Left kidney (tissue), 8 donors: ENCODE results near the gene PSMD2. TPM values are rescaled to one million over a fixed set of nuclear protein-coding genes. Genes with fewer than 3 reads are reported as not detected.
"Not testable (repeated sequence)": the region's sequence is repeated elsewhere in the genome, so short reads cannot be mapped to it uniquely, and the experiment has no call there.

ENCODE experiments used
- DNase-seq: peaks from one replicate; pipeline ENCODE4 v3.0.0-alpha.2; 2013
- long read RNA-seq, 8 donors: transcript quantifications; one replicate each; lab custom pipeline, GENCODE V29; 2026
- polyA plus RNA-seq: library from polyadenylated mRNA; unstranded; fragments of 120-200 nt; gene quantifications from one replicate; pipeline ENCODE4 v1.2.1, GENCODE V29; 2013; ENCODE audit not compliant: insufficient read length

PSMD2 gene
- polyA plus RNA-seq: 252 TPM
- long read RNA-seq, donor 1, transcript PSMD2-201 (21 exons, 3,449 nt): major isoform, 36 of 55 reads
- long read RNA-seq, donor 1, partial matches to known transcripts: 17 of 55 reads
- long read RNA-seq, donor 1, other reads (novel, unspliced or antisense): 0 of 55 reads
- long read RNA-seq, donor 2, transcript PSMD2-201 (21 exons, 3,449 nt): major isoform, 21 of 33 reads
- long read RNA-seq, donor 2, partial matches to known transcripts: 11 of 33 reads
- long read RNA-seq, donor 2, other reads (novel, unspliced or antisense): 0 of 33 reads
- long read RNA-seq, donor 3, transcript PSMD2-201 (21 exons, 3,449 nt): major isoform, 21 of 31 reads
- long read RNA-seq, donor 3, partial matches to known transcripts: 8 of 31 reads
- long read RNA-seq, donor 3, other reads (novel, unspliced or antisense): 0 of 31 reads
- long read RNA-seq, donor 4, partial matches to known transcripts: 0 of 1 reads
- long read RNA-seq, donor 4, other reads (novel, unspliced or antisense): 0 of 1 reads
- long read RNA-seq, donor 5, transcript PSMD2-201 (21 exons, 3,449 nt): major isoform, 44 of 50 reads
- long read RNA-seq, donor 5, partial matches to known transcripts: 5 of 50 reads
- long read RNA-seq, donor 5, other reads (novel, unspliced or antisense): 0 of 50 reads
- long read RNA-seq, donor 6, transcript PSMD2-201 (21 exons, 3,449 nt): major isoform, 29 of 53 reads
- long read RNA-seq, donor 6, partial matches to known transcripts: 19 of 53 reads
- long read RNA-seq, donor 6, other reads (novel, unspliced or antisense): 0 of 53 reads
- long read RNA-seq, donor 7, transcript PSMD2-201 (21 exons, 3,449 nt): major isoform, 37 of 52 reads
- long read RNA-seq, donor 7, partial matches to known transcripts: 12 of 52 reads
- long read RNA-seq, donor 7, other reads (novel, unspliced or antisense): 0 of 52 reads
- long read RNA-seq, donor 8, transcript PSMD2-201 (21 exons, 3,449 nt): major isoform, 15 of 17 reads
- long read RNA-seq, donor 8, partial matches to known transcripts: 0 of 17 reads
- long read RNA-seq, donor 8, other reads (novel, unspliced or antisense): 0 of 17 reads

DNA sequence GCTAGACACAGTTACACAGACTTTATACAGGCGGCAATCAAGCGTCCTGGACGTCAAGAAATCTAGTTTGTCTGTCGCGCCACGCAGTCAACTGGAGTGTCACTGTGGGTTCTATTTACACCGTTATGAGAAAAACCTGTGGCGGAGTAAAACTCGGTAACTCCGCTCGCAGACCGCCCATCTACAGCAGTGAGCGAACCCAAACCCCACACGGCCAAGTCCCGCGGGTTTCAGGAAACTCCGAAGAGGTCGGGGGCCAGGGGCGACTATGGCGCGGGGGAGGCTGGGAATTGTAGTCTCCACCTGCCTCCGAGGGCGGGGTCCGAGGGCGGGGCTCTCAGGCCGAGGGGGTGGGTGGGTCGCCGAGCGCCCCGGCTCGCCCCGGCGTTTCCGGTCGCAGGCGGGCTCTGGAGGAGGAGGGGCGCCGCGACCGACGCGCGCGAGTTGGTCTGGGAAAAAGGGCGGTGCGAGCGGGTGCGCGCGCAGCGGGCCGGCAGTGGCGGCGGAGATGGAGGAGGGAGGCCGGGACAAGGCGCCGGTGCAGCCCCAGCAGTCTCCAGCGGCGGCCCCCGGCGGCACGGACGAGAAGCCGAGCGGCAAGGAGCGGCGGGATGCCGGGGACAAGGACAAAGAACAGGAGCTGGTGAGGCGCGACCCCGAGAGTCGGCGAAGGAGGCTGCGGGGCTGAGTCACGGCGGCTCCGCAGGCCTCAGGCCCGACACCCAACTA lies at the start of gene PSMD2:
PSMD2 (plus strand) TSS at position 483 of the 729 bp plus-strand sequence; CDS start at position 509, 26 bp downstream.
- DNase-seq: peak; percentile 97

DNA sequence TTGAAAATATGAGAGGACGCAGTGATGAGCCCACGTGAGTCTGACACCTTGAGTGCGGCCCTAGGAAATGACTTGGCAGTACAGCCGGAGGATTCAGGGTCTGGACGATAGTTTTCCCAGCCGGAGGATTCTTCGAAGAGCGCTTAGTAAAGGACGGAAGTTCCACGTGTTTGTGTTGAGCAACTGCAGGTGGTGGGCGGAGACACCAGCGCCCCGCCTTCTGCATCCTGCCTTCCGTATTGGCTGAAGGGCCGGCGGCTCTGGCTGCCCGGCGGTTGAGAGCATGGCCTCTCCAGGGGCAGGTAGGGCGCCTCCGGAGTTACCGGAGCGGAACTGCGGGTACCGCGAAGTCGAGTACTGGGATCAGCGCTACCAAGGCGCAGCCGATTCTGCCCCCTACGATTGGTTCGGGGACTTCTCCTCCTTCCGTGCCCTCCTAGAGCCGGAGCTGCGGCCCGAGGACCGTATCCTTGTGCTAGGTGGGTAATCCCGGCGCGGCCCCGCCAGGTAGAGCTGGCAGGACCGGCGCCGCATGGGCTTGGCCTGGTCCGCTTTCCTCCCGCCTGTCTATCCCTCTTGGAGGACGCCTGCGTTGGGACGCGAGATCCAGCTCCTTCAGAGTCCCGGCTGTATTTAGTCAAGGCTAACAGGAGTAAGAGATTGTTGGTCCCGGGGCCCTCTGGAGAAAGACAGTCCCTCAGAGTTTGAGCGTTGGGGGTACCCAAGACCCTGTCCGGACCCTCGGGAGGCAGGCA lies 49.5 kb upstream of the PSMD2 start, which contains the start of gene EEF1AKMT4:
EEF1AKMT4 (plus strand) TSS at position 261 of the 755 bp plus-strand sequence; CDS start at position 284, 23 bp downstream.
- peak; percentile 92 for DNase-seq

DNA sequence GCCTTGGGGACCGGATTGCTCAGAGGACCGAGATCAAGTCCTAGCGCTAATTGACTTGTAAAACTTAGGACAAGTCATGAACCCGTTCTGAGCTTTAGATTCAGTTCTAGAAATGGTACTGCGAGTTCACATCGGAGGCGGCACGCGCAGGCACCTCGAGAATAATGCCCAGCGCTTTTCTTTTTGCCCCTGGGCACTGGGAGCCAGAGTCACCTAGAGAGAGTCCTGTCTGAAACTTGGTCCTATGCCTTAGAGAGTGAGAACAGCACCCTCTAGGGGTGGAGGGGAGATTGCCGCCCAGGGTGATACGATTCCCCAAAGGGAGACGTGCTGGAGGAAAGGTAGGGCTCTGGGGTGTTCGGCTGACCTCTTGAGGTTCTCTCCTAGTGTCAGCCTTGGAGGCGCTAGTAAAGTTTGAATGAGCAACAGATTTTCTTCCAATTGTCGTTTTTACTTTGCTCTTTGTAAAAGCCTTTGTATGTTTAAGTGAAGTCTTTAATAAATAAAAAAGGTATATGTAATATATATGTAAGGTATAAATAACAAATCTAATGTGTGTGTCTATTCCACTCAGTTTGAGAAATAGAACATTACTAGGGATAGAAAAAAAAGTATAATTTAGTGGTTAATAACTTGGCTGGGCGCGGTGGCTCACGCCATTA lies 48.7 kb upstream of the PSMD2 start:
- DNase-seq: peak; percentile 83

DNA sequence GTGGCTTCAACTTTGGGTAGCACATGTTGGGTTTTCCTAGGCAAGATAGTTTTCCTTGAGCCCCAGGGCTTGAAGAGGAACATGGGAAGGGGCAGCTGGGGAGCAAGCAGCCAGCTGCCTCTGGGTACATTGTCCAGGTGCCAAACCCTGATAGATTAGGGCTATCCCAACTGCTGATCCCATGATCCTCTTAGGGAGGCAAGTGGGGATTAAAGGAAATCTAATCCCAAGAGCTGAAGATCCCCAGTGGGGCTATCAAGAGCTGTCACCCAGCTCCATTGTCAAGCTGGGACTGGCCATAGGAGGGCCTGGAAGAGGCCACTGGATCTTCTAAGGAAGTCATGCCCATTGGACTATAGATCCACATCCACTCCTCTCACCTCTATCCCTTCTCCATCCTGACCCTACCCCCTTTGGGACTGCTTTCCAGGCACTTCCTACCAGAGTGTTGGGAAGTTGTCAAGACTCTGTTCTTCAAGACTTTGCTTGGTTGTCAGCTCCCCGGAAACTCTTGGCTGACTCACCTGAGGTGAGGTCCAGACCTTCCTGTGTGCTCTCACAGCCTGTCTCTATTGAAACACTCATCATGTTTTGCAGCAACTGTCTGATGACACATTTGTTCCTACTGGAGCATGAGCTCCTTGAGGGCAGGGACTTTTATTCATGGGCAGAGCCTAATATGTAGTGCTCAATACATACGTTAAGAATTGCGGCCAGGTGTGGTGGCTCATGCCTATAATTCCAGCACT lies 43.6 kb upstream of the PSMD2 start:
- no peak for DNase-seq

DNA sequence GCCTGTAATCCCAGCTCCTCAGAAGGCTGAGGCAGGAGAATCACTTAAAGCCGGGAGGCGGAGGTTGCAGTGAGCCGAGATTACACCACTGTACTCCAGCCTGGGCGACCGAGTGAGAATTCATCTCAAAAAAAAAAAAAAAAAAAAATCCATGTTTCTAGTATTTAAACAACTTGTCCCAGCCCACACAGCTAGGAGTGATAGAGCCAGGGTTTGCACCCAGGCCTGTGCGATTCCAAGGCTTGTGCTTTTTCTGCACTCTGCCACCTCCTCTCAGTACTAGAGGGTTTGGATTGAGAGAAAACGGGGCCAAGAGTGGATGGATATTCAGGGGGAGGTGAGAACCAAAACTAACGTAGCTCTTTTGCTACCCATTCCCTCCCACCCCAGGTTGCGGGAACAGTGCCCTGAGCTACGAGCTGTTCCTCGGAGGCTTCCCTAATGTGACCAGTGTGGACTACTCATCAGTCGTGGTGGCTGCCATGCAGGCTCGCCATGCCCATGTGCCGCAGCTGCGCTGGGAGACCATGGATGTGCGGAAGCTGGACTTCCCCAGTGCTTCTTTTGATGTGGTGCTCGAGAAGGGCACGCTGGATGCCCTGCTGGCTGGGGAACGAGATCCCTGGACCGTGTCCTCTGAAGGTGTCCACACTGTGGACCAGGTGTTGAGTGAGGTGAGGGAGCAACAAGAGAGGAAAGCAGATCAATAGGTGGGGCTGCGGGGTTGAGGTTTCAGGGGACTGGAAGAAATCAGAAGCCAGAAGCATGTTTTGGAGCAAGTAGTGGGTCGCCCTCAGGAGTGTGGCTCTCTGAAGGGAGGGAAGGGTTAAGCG lies 41.7 kb upstream of the PSMD2 start:
- DNase-seq: no peak

DNA sequence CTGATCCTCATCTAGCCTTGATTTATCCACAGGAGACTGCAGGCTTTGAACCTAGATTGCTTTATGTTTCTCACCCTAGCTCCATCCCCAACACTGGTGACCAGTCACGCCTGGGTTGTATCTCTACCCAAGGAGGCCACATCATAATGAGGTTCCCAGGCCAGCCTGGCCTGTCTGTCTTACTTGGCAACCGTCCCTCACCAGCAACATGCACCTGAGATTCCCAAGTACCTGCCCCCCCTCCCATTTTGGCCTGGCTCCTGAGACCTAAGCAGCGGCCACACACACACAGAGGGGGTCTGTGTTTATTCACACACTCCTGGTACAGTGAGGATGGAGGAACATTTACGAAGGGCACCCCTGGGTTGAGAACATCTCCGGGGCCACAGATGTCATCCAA lies 40.1 kb upstream of the PSMD2 start:
- DNase-seq: no peak

DNA sequence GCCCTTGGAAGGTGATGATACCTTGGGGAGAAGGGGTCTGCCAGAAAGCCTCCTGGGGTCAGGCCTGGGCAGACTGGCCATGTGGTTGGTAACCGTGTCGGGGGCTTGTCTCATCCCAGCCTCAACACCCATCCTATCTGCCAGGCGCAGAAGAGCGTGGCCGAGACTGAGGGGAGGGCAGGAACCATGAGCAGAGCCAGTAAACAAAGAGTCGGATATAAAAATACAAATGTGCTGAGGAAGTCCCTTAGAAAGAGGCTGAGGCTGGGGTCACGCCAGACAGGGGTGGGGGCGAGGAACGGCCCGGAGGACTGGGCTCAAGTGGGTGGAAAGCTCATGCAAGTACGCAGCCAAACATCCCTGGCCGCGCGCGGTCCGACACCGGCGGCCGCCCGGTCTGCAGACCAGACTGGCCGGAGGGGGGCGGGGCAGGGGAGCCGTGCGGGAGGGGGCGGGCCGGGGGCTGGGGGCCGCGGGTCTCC lies 39.6 kb upstream of the PSMD2 start:
- no peak for DNase-seq

DNA sequence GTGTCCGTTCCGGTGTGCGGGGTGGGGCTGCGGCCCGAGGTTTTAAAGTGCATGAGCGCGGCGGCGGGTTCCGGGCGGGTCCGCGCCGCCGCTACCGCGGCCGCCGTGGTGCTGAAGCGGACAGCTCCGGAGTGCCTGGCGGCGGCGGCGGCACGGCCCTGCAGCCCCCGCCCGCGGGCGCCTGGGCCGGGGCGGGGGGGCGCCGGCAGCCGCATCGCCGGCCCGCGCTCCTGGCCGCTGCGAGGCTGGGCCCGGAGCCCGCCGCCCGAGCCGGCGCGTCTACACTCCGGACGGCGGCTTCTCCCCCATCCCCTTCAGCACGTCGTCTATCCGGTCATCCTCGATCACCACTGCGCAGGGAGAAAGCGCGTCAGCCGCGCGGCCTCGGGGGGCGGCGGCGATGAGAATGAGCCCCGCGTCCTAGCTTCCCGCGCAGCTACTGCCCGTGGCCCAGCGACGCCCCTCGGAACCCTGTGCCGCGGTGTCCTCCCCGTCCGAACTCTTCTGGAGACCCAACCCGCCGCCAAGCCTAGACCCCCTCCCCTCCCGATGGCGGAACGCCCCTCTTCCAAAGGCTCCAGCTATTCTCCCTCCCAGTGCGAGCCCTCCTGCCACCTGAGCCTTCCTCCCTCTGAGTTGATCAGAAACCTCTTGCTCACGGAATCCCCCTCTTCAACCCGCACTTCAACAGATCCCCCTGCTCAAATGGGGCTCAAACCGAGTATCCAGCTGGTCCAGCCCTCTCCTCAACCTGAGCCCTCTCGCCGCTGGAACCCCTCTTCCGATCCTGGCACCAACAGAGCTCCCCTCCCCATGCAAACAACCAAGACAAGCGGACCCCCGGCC lies 38.9 kb upstream of the PSMD2 start:
- DNase-seq: peak; percentile 34

DNA sequence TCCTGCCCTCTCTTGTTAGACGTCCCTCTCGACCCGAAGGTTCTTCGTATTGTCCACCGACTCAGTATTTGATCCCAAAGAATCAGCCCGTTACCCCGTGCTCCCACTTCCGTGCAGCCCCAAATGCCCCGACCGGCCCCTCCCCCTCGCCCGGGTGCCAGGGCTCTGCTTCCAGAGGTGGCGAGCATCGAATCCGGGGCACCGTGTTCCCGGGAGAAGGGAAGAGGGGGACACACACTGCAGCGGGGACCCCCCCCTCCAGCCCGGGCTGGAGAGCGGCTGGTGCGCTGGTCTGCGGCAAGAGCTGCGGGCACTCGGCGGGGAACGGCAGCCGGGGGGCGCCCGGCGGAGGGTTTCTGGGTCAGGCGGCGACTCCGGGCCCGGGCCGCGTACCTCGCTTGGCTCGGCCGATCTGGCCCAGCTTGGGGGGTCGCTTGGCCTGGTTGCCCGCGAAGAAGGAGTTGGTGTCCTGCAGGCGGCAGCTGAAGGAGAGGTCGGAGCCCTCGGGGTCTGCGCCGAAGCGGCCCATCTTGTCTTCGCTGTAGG lies 38.2 kb upstream of the PSMD2 start:
- DNase-seq: no peak

DNA sequence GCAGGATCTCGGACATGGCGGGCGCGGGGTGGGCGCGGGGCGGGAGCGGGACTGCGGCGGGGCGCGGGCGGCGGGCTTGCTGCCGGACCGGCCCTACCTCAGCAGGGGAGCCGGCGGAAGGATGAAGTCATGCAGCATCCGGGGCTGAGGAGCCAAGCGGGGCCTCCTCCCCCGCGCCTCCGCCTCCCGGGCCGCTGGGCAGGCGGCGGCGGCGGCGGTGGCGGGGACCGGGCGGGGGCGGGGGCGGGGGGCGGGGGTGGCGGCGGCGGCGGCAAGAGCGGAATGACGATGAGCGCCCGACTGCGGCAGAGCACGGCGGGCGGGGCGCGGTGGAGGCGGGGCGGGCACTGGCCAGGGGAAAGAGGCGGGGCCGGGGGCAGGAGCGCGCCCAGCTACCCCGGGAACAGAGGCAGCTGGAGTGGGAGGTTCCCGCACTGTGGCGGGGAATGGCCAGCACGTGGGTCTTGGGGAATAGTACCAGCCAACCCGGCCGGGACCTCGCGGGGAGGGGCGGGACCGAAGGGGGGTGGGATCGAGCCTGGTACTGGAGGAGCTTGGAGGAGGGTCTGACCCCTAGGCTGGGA lies 37.7 kb upstream of the PSMD2 start, which contains the start of gene CAMK2N2:
CAMK2N2 (minus strand) TSS at position 284 of the 584 bp plus-strand sequence; CDS start at position 16, 268 bp downstream.
- no peak for DNase-seq

DNA sequence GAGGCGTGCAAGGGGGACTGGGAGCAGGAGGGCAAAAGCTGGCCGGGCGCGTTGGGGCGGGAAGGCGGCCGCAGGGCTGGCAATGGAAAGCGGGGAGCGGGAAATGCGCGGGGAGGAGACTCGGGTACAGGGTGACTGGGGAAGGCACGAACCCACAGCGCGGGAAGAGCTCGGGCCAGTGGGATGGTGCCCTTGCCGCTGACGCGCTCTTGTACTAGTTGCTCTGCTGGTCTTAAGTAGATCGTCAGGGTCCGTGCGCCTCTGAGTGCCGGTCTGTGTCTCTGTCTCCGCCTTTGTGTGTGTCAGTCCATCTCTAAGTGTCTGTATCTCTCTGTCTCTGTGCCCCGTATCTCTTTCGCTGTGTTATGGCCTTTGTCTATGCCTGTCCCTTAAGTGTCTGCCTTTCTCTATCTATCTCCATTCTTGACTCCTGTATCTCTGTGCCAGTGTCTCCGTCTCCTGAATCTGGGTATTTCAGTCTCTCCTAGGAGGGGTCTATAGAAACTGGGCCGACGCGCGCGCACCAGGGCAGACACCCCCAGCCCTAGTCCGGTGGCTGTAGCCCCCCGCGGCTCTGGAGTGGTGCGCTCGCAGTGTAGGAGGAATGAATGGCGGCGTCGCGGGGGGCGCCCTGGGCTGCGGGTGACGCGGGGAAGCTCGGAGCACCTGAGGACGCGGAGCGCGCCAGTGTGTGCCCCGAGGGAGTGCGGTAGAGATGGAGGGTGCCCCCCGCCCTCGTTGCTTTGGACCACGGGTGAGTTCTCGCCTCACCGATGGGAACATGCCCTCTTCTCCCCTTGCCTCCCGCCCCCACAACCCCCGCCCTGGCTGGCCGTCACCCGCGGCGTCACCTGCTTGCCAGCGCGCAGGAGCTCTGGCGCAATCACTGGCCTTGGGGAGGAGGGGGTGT lies 36.9 kb upstream of the PSMD2 start:
- DNase-seq: no peak

DNA sequence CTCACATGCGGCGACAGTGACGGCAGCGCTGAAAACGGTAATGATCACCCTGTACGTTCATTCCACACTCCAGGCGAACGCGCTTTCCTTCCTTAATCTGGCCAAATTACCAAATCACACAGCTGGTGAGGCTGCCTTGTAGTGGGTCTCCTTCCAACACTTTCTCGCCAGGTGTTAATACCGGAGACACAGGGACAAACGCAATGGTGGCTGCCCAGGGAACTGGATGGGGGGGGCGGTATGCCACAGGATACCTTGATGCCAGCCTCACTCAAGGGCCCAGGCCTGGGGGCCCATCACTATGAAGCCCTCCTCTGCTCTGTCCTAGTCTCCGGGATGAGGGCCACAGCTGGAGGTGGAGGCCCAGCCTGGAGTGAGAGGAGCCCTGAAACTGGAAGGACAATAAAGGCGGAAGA lies 36.3 kb upstream of the PSMD2 start:
- DNase-seq: no peak

DNA sequence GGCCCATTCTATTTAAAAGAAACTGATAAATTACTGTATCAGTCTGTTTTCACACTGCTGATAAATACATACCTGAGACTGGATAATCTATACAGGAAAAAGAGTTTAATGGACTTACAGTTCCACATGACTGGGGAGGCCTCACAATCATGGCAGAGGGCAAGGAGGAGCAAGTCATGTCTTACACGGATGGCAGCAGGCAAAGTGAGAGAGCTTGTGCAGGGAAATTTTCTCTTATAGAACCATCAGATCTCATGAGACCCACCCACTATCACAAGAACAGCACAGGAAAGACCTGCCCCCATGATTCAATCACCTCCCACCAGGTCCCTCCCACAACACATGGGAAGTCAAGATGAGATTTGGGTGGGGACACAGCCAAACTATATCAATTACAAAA lies 31.8 kb upstream of the PSMD2 start:
- not testable (repeated sequence) for DNase-seq

DNA sequence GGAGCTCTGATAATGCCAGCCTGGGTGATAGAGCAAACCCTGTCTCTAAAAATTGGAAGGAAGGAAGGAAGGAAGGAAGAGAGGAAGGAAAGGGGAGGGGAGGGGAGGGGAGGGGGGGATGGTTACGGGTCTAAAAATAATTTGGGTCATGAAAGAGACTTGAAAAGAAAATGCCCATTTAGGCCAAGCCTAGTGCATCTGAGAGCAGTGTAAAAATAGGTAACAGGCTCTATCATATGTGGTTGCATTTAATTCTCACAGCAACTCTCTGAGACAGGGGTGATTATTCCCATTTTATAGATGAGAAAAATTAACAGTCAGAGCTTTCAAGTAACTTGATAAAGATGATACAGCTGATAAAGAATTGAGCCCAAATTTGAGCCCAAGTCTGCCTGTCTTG lies 26.8 kb upstream of the PSMD2 start:
- DNase-seq: no peak

DNA sequence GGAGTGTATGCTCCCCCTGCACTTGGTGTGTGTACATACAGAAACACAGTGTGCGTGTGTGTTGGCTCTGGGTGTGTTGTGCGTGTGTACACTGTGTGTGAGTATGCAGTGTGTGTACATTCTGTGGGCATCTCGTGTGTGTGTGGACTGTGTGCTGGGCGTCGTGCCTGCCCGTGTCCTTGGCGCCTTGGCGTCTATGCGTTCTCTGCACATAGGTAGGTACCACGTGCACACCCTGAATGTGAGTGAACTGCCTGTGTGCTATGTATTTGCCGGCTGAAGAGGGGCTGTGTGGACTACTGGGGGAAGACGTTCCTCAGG lies 23.7 kb upstream of the PSMD2 start:
- DNase-seq: no peak
